PFSK-1 (cell line): ENCODE measurements around the gene PAQR5. TPM values are rescaled to one million over a fixed set of nuclear protein-coding genes. Genes with fewer than 3 reads are reported as not detected.

Source experiments
- FOXP2 ChIP-seq: optimal IDR thresholded peaks from 2 replicates; pipeline ENCODE3; 2011; ENCODE audit warnings: borderline replicate concordance, control low read depth, inconsistent platforms; ENCODE audit not compliant: insufficient read depth; ENCODE audit errors: extremely low read length, extremely low read depth
- POLR2AphosphoS5 ChIP-seq: IDR thresholded peaks from 2 replicates; pipeline ENCODE4 v1.6.1; 2012; ENCODE audit warnings: low read depth, mild to moderate bottlenecking, control low read depth, low read length, moderate library complexity
- SIN3A ChIP-seq: IDR thresholded peaks from 2 replicates; pipeline ENCODE4 v1.6.1; 2012; ENCODE audit warnings: mild to moderate bottlenecking, low read length, moderate library complexity, borderline replicate concordance; ENCODE audit not compliant: insufficient read depth
- TAF1 ChIP-seq: IDR thresholded peaks from 2 replicates; pipeline ENCODE4 v1.6.1; 2012; ENCODE audit warnings: low read length, control low read depth, borderline replicate concordance; ENCODE audit not compliant: insufficient read depth
- polyA plus RNA-seq: library from polyadenylated mRNA; unstranded; fragments of >200 nt; gene quantifications from one replicate; pipeline ENCODE4 v1.2.1, GENCODE V29; 2012; ENCODE audit warnings: low read depth, missing spikeins; ENCODE audit not compliant: insufficient read length
- TF ChIP-seq, protein P1 (sequence below), 2 experiments: IDR thresholded peaks; 2 replicates each; pipeline versions ENCODE4 v1.6.1 to v1.8.0; 2011 to 2012; ENCODE audit warnings: low read depth in 2 of 2, low read length in 2 of 2, control low read depth in 1 of 2, inconsistent platforms in 1 of 2, mild to moderate bottlenecking in 1 of 2, moderate library complexity in 1 of 2; ENCODE audit not compliant: insufficient read depth in 1 of 2

Gene PAQR5
- 1.0 TPM for polyA plus RNA-seq

DNA sequence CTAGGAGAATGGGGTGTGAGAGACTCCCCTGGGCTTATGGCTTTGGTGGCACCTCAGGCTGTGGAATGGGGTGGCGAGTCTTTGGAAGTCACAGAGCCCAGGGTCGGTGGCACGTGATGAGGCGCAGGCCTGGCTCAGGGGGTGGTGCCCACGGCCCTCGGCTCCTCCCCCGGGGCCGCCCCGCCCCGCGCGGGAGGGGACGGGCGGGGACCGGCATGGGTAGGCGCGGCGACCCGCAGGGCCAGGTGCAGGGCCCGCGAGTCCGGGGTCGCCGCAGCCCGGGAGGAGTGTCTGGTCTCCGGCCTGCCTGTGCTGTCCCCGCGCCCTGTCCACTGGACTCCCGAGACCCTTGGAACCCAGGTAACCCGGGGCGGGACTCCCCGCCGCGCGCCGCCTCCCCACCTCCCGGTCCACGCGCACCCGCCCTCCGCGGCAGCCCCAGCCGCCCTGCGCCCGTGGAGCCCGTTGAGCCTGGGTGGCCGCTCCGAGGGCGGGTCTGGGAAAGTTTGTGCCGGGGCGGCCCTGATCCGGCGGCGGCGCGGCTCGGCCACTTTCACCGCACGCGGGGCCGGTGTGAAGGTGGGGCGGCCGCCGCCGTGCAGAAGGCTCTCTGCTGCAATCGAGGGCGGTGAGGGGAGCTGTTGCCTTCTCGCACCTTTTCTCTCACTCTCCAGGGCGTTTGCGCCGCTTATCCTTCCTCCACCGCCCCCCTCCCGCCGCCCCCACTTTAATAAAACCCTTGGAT, at the start of gene PAQR5:
Gene PAQR5, plus strand, starts transcription at position 216 of the 745 bp plus-strand sequence. CDS start 61,169 bp downstream, outside the sequence.
- TF ChIP-seq SIN3A: no peak
- no peak for TF ChIP-seq TAF1

DNA sequence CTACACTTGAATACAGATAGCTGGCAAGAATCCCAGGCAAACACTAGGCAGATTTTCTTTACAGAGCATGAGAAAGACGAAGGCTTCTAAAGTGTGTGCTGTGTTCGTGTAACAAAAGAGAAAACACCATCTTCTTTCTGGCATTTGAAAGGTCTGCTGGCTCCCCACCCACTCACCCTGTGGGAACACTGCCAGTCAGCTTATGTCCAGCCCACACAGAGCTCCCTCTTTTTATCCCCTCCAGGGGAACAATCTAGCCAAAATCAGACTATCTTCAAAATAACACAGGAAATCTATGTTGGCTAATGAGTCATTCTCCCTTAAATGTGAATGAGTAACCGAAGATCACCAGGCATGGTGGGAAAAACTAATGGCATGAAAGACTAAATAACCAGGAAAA, 45.6 kb upstream of the PAQR5 start:
- TF ChIP-seq SIN3A (no peak), POLR2AphosphoS5 (no peak), FOXP2 (no peak), TAF1 (no peak)
- TF ChIP-seq, protein P1, sequence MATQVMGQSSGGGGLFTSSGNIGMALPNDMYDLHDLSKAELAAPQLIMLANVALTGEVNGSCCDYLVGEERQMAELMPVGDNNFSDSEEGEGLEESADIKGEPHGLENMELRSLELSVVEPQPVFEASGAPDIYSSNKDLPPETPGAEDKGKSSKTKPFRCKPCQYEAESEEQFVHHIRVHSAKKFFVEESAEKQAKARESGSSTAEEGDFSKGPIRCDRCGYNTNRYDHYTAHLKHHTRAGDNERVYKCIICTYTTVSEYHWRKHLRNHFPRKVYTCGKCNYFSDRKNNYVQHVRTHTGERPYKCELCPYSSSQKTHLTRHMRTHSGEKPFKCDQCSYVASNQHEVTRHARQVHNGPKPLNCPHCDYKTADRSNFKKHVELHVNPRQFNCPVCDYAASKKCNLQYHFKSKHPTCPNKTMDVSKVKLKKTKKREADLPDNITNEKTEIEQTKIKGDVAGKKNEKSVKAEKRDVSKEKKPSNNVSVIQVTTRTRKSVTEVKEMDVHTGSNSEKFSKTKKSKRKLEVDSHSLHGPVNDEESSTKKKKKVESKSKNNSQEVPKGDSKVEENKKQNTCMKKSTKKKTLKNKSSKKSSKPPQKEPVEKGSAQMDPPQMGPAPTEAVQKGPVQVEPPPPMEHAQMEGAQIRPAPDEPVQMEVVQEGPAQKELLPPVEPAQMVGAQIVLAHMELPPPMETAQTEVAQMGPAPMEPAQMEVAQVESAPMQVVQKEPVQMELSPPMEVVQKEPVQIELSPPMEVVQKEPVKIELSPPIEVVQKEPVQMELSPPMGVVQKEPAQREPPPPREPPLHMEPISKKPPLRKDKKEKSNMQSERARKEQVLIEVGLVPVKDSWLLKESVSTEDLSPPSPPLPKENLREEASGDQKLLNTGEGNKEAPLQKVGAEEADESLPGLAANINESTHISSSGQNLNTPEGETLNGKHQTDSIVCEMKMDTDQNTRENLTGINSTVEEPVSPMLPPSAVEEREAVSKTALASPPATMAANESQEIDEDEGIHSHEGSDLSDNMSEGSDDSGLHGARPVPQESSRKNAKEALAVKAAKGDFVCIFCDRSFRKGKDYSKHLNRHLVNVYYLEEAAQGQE (IDR thresholded peaks at IDR 0.05; ENCODE audit: insufficient read depth in 1 of 2, low read depth in 2 of 2, low read length in 2 of 2): no peak

- TF ChIP-seq TAF1: no peak
- TF ChIP-seq SIN3A: no peak
- no peak for TF ChIP-seq FOXP2
- TF ChIP-seq, protein P1 (IDR thresholded peaks at IDR 0.05; ENCODE audit: insufficient read depth in 1 of 2, low read depth in 2 of 2, low read length in 2 of 2): no peak
- no peak for TF ChIP-seq POLR2AphosphoS5
Observed at GRCh38 chr15:69265347-69265955, 33.3 kb upstream of the PAQR5 start.

GRCh38 chr15:69271217-69271616, 27.5 kb upstream of the PAQR5 start:
- TF ChIP-seq, protein P1 (IDR thresholded peaks at IDR 0.05; ENCODE audit: insufficient read depth in 1 of 2, low read depth in 2 of 2, low read length in 2 of 2): no peak
- no peak for TF ChIP-seq POLR2AphosphoS5
- no peak for TF ChIP-seq SIN3A

- no peak for TF ChIP-seq TAF1
- TF ChIP-seq SIN3A: no peak
- TF ChIP-seq POLR2AphosphoS5: no peak
- TF ChIP-seq, protein P1 (IDR thresholded peaks at IDR 0.05; ENCODE audit: insufficient read depth in 1 of 2, low read depth in 2 of 2, low read length in 2 of 2): no peak
- no peak for TF ChIP-seq FOXP2
Observed at GRCh38 chr15:69272139-69272538, 26.6 kb upstream of the PAQR5 start.
